K562 (cell line): ENCODE measurements around the gene PEX19.

ENCODE experiments used
- CEBPB ChIP-seq: fragments of 450-650 bp; IDR thresholded peaks from 2 replicates; pipeline ENCODE4 v1.6.1; 2016; ENCODE audit warnings: missing genetic modification characterization, missing compliant biosample characterization
- CREB3 ChIP-seq: fragments of 450-650 bp; conservative IDR thresholded peaks from 2 replicates; pipeline ENCODE4 v1.6.1; 2016; ENCODE audit warnings: missing genetic modification characterization, low read depth, mild to moderate bottlenecking, missing compliant biosample characterization, moderate library complexity
- ZFP91 ChIP-seq: sonication (generic); formaldehyde crosslinking; IDR thresholded peaks from 2 replicates; pipeline ENCODE4 v1.8.0; 2022; ENCODE audit warnings: mild to moderate bottlenecking, missing genetic modification reagents
- ZNF146 ChIP-seq: IDR thresholded peaks from one replicate; pipeline ENCODE4 v1.6.1; 2018; ENCODE audit warnings: missing compliant biosample characterization; ENCODE audit not compliant: unreplicated experiment

DNA sequence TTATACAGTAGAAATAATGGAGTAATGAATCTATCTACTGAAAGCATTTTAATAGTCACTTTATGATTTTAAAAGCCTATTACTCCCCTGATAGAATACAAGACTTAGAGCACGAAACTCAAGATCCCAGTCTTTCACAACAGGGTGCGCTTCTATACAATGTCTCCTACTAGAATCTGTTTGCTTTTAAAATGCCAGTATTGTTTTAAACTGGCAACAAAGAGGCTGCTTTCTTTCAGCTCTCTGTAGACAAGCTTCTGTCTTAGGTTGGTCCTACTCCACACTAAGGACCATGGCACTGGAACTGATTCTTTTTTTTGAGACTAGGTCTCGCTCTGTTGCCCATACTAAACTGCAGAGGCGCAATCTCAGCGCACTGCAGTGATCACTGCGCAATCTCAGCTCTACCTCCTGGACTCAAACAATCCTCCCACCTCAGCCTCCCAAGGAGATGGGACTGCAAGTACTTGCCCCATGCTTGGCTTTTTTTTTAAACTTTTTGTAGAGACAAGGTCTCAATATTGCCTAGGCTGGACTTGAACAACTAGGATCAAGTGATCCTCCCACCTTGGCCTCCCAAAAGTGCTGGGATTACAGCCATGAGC lies 27.4 kb downstream of the PEX19 start:
- TF ChIP-seq CEBPB (no peak), ZFP91 (no peak), ZNF146 (CRISPR knock-in tag) (no peak), CREB3 (tag) (no peak)
